ENCODE data around the gene ATP2B2.

GRCh38 chr3:10512687-10513086 is 7.3 kb upstream of the ATP2B2 start:
- TF ChIP-seq ZNF274 (IDR thresholded peaks at IDR 0.05; ENCODE audit: low read depth, low read length), result no peak
- no peak for TF ChIP-seq SUZ12 (IDR thresholded peaks at IDR 0.05; ENCODE audit: extremely low read depth, insufficient read depth, insufficient read length)
